ENCODE results near the gene TUBB. TPM values are rescaled to one million over a fixed set of nuclear protein-coding genes. Genes with fewer than 3 reads are reported as not detected.

TUBB gene
- total RNA-seq, 6 experiments from 2014 or later: 1,052 to 1,712 (median 1,589) TPM

GRCh38 chr6:30769853-30770524, 49.8 kb downstream of the TUBB start:
- Mint-ChIP-seq H3K27me3 (ENCODE audit: insufficient read depth) (peaks cover 2% of the 10 kb centered on the region; the same call in 1 of the 2 replicates), H3K36me3 (ENCODE audit: low read depth) (peaks cover 5% of the 10 kb centered on the region), H3K9me3 (no peaks in the 10 kb centered on the region), H3K4me1 (ENCODE audit: low read depth) (peaks cover 78% of the 10 kb centered on the region), H3K4me3 (peak overlapping the region; percentile 86), H3K27ac (peak overlapping the region; percentile 99)
- TF ChIP-seq, protein P1, sequence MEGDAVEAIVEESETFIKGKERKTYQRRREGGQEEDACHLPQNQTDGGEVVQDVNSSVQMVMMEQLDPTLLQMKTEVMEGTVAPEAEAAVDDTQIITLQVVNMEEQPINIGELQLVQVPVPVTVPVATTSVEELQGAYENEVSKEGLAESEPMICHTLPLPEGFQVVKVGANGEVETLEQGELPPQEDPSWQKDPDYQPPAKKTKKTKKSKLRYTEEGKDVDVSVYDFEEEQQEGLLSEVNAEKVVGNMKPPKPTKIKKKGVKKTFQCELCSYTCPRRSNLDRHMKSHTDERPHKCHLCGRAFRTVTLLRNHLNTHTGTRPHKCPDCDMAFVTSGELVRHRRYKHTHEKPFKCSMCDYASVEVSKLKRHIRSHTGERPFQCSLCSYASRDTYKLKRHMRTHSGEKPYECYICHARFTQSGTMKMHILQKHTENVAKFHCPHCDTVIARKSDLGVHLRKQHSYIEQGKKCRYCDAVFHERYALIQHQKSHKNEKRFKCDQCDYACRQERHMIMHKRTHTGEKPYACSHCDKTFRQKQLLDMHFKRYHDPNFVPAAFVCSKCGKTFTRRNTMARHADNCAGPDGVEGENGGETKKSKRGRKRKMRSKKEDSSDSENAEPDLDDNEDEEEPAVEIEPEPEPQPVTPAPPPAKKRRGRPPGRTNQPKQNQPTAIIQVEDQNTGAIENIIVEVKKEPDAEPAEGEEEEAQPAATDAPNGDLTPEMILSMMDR (IDR thresholded peaks at IDR 0.05): no peak
- DNase-seq: peak; percentile 74

DNA sequence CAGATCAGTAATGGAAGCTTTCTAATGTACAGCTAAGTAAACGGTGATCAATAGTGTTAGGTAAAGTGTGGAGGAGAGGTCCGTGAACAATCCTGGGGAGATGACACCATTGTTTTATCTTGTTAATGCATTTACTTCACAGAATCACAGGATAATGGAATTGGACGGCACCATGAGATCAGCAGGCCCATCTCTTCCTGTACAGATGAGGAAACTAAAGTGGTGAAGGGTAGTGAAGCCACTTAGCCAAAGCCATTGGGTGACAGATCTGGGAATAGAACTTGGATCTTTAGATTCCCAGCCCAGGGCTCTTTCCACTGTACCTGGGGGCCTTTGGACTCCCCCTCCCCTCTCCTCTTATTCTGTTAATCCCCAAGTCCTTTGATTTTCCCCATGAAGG, 50.4 kb downstream of the TUBB start:
- peaks cover 5% of the 10 kb centered on the region for H3K36me3 Mint-ChIP-seq (ENCODE audit: low read depth)
- peak overlapping the region; percentile 99 for H3K27ac Mint-ChIP-seq

DNA sequence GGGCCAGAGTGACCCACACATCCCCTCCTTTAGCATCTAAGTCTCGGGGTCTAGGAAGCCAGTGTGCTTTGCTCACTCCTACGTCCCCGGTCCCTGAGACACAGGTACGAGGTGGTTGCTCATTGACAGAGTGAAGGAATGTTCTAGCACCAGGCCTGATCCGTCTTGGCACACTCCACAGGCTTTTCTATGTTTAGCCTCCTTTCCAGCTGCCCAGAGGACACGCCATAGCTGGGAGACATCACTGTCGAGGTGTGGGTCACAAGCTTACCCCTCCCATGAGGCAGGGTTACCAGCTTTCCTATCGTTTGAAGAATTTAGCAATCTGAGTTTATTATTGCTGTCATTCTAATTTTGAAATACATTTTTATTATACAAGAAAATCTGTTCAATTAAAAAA, 54.5 kb downstream of the TUBB start:
- no peak overlapping the region for H3K27ac Mint-ChIP-seq
- H3K9me3 Mint-ChIP-seq: no peaks in the 10 kb centered on the region
- H3K4me1 Mint-ChIP-seq (ENCODE audit: low read depth): peaks cover 63% of the 10 kb centered on the region
- TF ChIP-seq, protein P1 (IDR thresholded peaks at IDR 0.05): no peak
- no peaks in the 10 kb centered on the region for H3K27me3 Mint-ChIP-seq (ENCODE audit: insufficient read depth)
- no peak for DNase-seq
- H3K4me3 Mint-ChIP-seq: no peak overlapping the region
- peaks cover 5% of the 10 kb centered on the region for H3K36me3 Mint-ChIP-seq (ENCODE audit: low read depth)

More for the DNA sequence above, 50.4 kb downstream of the TUBB start:
- Mint-ChIP-seq H3K9me3 (no peaks in the 10 kb centered on the region), H3K4me1 (ENCODE audit: low read depth) (peaks cover 76% of the 10 kb centered on the region), H3K27me3 (ENCODE audit: insufficient read depth) (peaks cover 2% of the 10 kb centered on the region; the same call in 1 of the 2 replicates), H3K4me3 (no peak overlapping the region)
- DNase-seq: no peak
- TF ChIP-seq, protein P1 (IDR thresholded peaks at IDR 0.05): no peak

Other genes with a start within 250 kb of the TUBB start
- gene HLA-E, start 230.8 kb upstream of the TUBB start, total RNA-seq (2021; fragmentation: NEBNext Ultra II Directional; extraction: Animal tissue kit (Norgen Biotek cat#: 25700)): 100 to 1,000 TPM; 122 to 131 (median 126) TPM
- gene GNL1, start 163.9 kb upstream of the TUBB start, total RNA-seq (2021; fragmentation: NEBNext Ultra II Directional; extraction: Animal tissue kit (Norgen Biotek cat#: 25700)): 10 to 100 TPM; 56.9 to 65.6 (median 61.9) TPM
- 10 to 100 TPM in 5 of 6 experiments, 1 to 10 TPM in 1; 9.8 to 14.0 (median 12.3) TPM for gene PRR3, start 163.1 kb upstream of the TUBB start, total RNA-seq (2021; fragmentation: NEBNext Ultra II Directional; extraction: Animal tissue kit (Norgen Biotek cat#: 25700))
- 10 to 100 TPM; 51.3 to 69.3 (median 63.1) TPM for gene ABCF1, start 148.9 kb upstream of the TUBB start, total RNA-seq (2021; fragmentation: NEBNext Ultra II Directional; extraction: Animal tissue kit (Norgen Biotek cat#: 25700))
- gene PPP1R10, start 103.1 kb upstream of the TUBB start, total RNA-seq (2021; fragmentation: NEBNext Ultra II Directional; extraction: Animal tissue kit (Norgen Biotek cat#: 25700)): 10 to 100 TPM; 62.4 to 75.4 (median 71.2) TPM
- 10 to 100 TPM; 50.7 to 63.4 (median 56.1) TPM for gene MRPS18B, start 102.5 kb upstream of the TUBB start, total RNA-seq (2021; fragmentation: NEBNext Ultra II Directional; extraction: Animal tissue kit (Norgen Biotek cat#: 25700))
- gene ATAT1, start 93.5 kb upstream of the TUBB start, total RNA-seq (2021; fragmentation: NEBNext Ultra II Directional; extraction: Animal tissue kit (Norgen Biotek cat#: 25700)): 1 to 10 TPM; 5.2 to 9.3 (median 5.9) TPM
- 10 to 100 TPM; 12.0 to 19.2 (median 16.4) TPM for gene C6orf136, start 73.2 kb upstream of the TUBB start, total RNA-seq (2021; fragmentation: NEBNext Ultra II Directional; extraction: Animal tissue kit (Norgen Biotek cat#: 25700))
- gene DHX16, start 47.3 kb upstream of the TUBB start, total RNA-seq (2021; fragmentation: NEBNext Ultra II Directional; extraction: Animal tissue kit (Norgen Biotek cat#: 25700)): 10 to 100 TPM; 33.7 to 36.7 (median 35.5) TPM
- gene PPP1R18, start 33.7 kb upstream of the TUBB start, total RNA-seq (2021; fragmentation: NEBNext Ultra II Directional; extraction: Animal tissue kit (Norgen Biotek cat#: 25700)): 100 to 1,000 TPM; 135 to 149 (median 141) TPM
- gene NRM, start 29.4 kb upstream of the TUBB start, total RNA-seq (2021; fragmentation: NEBNext Ultra II Directional; extraction: Animal tissue kit (Norgen Biotek cat#: 25700)): 10 to 100 TPM; 16.3 to 35.1 (median 31.1) TPM
- 10 to 100 TPM; 18.4 to 31.9 (median 28.1) TPM for gene MDC1, start 3.1 kb upstream of the TUBB start, total RNA-seq (2021; fragmentation: NEBNext Ultra II Directional; extraction: Animal tissue kit (Norgen Biotek cat#: 25700))
- 100 to 1,000 TPM; 218 to 286 (median 236) TPM for gene FLOT1, start 22.3 kb downstream of the TUBB start, total RNA-seq (2021; fragmentation: NEBNext Ultra II Directional; extraction: Animal tissue kit (Norgen Biotek cat#: 25700))
- 10 to 100 TPM; 38.1 to 62.4 (median 60.2) TPM for gene IER3, start 24.2 kb downstream of the TUBB start, total RNA-seq (2021; fragmentation: NEBNext Ultra II Directional; extraction: Animal tissue kit (Norgen Biotek cat#: 25700))
- gene DDR1, start 164.2 kb downstream of the TUBB start, total RNA-seq (2021; fragmentation: NEBNext Ultra II Directional; extraction: Animal tissue kit (Norgen Biotek cat#: 25700)): 10 to 100 TPM; 28.0 to 42.5 (median 31.6) TPM
- 10 to 100 TPM; 23.9 to 27.1 (median 26.5) TPM for gene GTF2H4, start 187.9 kb downstream of the TUBB start, total RNA-seq (2021; fragmentation: NEBNext Ultra II Directional; extraction: Animal tissue kit (Norgen Biotek cat#: 25700))
- gene VARS2, start 193.9 kb downstream of the TUBB start, total RNA-seq (2021; fragmentation: NEBNext Ultra II Directional; extraction: Animal tissue kit (Norgen Biotek cat#: 25700)): 10 to 100 TPM; 15.3 to 18.4 (median 16.9) TPM
- gene SFTA2, start 211.8 kb downstream of the TUBB start, total RNA-seq (2021; fragmentation: NEBNext Ultra II Directional; extraction: Animal tissue kit (Norgen Biotek cat#: 25700)): not detected
- gene MUCL3, start 220.6 kb downstream of the TUBB start, total RNA-seq (2021; fragmentation: NEBNext Ultra II Directional; extraction: Animal tissue kit (Norgen Biotek cat#: 25700)): not detected

Measured in HFFc6 (cell line).